GM18867 (cell line): Measurements from ENCODE around the gene XRCC2.
"Not testable (repeated sequence)": the region's sequence is repeated elsewhere in the genome, so short reads cannot be mapped to it uniquely, and the experiment has no call there.

Experiments used
- ATAC-seq: cut with Tn5 transposase; IDR thresholded peaks from one replicate; pipeline ENCODE4 v1.9.1; 2021; ENCODE audit warnings: mild to moderate bottlenecking, moderate library complexity; ENCODE audit not compliant: unreplicated experiment

The XRCC2 gene

GRCh38 chr7:152675759-152676636, at the start of gene XRCC2:
TSS of gene XRCC2 (minus strand) at chr7:152676141. CDS start at chr7:152676079, 62 bp downstream.
- ATAC-seq = peak; percentile 89

GRCh38 chr7:152723364-152723763, 47.4 kb upstream of the XRCC2 start:
- ATAC-seq = no peak

- ATAC-seq = not testable (repeated sequence)
Observed at GRCh38 chr7:152712412-152713042, 36.6 kb upstream of the XRCC2 start.

- ATAC-seq = no peak
Observed at GRCh38 chr7:152711444-152711944, 35.6 kb upstream of the XRCC2 start.

- ATAC-seq = no peak
Observed at GRCh38 chr7:152710153-152710442, 34.2 kb upstream of the XRCC2 start.

- ATAC-seq = no peak
Observed at GRCh38 chr7:152709287-152710152, 33.6 kb upstream of the XRCC2 start.

- no peak for ATAC-seq
Observed at GRCh38 chr7:152704796-152705384, 28.9 kb upstream of the XRCC2 start.

GRCh38 chr7:152699079-152699478, 23.1 kb upstream of the XRCC2 start:
- ATAC-seq = no peak

GRCh38 chr7:152697268-152697974, 21.5 kb upstream of the XRCC2 start:
- not testable (repeated sequence) for ATAC-seq

GRCh38 chr7:152692196-152692595, 16.3 kb upstream of the XRCC2 start:
- ATAC-seq = not testable (repeated sequence)

- ATAC-seq = no peak
Observed at GRCh38 chr7:152683297-152683696, 7.4 kb upstream of the XRCC2 start.

GRCh38 chr7:152677808-152678670, 2.1 kb upstream of the XRCC2 start:
- no peak for ATAC-seq

- peak; percentile 26 for ATAC-seq
Observed at GRCh38 chr7:152674860-152675758, 832 bp downstream of the XRCC2 start.

GRCh38 chr7:152673897-152674296, 2.0 kb downstream of the XRCC2 start:
- no peak for ATAC-seq

GRCh38 chr7:152672626-152673025, 3.3 kb downstream of the XRCC2 start:
- ATAC-seq = no peak

GRCh38 chr7:152669758-152670157, 6.2 kb downstream of the XRCC2 start:
- ATAC-seq = no peak

GRCh38 chr7:152668975-152669374, 7.0 kb downstream of the XRCC2 start:
- ATAC-seq = no peak

- ATAC-seq = peak; percentile 82
Observed at GRCh38 chr7:152667958-152668357, 8.0 kb downstream of the XRCC2 start.
